ENCODE measurements around the gene RPL37A.

RPL37A gene

DNA sequence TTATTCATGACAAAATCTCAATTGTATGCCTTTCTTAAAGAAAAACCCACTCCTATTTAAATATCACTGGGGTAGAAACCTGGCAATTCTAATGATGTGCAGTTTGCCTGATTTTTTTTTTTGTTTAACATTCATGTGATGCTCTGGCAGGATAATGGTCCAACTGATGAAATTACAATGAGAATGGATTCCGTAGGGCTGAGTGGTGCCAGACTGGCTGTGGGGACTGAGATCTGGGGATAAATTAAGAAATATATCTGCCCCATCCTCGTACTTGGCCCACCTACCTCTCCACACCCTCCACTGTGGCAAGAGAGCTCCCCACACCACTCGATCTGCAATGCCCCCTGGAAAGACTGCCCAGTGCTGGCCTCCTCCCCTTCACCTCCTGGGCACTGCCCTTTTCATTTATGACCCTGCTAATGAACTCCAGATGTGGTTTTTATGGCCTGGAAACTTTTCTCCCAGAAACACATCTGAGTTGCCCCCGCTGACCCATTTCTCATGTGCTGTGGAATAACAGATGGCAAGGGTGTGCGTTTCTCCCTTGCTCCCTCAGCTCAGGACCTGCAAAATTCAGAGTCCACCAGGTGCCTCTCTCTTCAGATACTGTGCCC lies 33.0 kb upstream of the RPL37A start:
- TF ChIP-seq, protein P1, sequence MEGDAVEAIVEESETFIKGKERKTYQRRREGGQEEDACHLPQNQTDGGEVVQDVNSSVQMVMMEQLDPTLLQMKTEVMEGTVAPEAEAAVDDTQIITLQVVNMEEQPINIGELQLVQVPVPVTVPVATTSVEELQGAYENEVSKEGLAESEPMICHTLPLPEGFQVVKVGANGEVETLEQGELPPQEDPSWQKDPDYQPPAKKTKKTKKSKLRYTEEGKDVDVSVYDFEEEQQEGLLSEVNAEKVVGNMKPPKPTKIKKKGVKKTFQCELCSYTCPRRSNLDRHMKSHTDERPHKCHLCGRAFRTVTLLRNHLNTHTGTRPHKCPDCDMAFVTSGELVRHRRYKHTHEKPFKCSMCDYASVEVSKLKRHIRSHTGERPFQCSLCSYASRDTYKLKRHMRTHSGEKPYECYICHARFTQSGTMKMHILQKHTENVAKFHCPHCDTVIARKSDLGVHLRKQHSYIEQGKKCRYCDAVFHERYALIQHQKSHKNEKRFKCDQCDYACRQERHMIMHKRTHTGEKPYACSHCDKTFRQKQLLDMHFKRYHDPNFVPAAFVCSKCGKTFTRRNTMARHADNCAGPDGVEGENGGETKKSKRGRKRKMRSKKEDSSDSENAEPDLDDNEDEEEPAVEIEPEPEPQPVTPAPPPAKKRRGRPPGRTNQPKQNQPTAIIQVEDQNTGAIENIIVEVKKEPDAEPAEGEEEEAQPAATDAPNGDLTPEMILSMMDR (IDR thresholded peaks at IDR 0.05; ENCODE audit: low read depth, low read length) = no peak
- DNase-seq (ENCODE audit: extremely low read depth, low read depth) = no peak

GRCh38 chr2:216467845-216468244 lies 30.8 kb upstream of the RPL37A start:
- TF ChIP-seq, protein P1 (IDR thresholded peaks at IDR 0.05; ENCODE audit: low read depth, low read length) = no peak
- DNase-seq (ENCODE audit: extremely low read depth, low read depth) = no peak

DNA sequence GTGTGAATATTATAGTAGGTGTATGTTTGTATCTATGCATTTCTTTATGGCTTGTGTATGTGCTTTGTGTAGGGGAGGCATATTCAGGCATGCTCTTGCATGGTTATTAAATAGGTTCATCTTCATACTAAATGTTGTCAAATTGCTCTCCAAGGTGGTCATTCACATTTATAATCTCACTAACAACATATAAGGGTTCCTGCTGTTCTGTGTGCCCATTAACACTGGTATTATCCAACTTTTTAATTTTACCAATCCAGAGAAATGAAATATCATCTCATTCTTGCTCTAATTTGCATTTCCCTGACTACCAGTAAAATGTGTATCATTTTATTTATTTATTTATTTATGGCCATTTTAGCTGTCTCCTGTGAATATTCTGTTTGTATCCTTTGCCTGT lies 29.0 kb upstream of the RPL37A start:
- no peak for DNase-seq (ENCODE audit: extremely low read depth, low read depth)
- TF ChIP-seq, protein P1 (IDR thresholded peaks at IDR 0.05; ENCODE audit: low read depth, low read length) = no peak

GRCh38 chr2:216473187-216473586 lies 25.5 kb upstream of the RPL37A start:
- TF ChIP-seq, protein P1 (IDR thresholded peaks at IDR 0.05; ENCODE audit: low read depth, low read length) = no peak
- no peak for DNase-seq (ENCODE audit: extremely low read depth, low read depth)

DNA sequence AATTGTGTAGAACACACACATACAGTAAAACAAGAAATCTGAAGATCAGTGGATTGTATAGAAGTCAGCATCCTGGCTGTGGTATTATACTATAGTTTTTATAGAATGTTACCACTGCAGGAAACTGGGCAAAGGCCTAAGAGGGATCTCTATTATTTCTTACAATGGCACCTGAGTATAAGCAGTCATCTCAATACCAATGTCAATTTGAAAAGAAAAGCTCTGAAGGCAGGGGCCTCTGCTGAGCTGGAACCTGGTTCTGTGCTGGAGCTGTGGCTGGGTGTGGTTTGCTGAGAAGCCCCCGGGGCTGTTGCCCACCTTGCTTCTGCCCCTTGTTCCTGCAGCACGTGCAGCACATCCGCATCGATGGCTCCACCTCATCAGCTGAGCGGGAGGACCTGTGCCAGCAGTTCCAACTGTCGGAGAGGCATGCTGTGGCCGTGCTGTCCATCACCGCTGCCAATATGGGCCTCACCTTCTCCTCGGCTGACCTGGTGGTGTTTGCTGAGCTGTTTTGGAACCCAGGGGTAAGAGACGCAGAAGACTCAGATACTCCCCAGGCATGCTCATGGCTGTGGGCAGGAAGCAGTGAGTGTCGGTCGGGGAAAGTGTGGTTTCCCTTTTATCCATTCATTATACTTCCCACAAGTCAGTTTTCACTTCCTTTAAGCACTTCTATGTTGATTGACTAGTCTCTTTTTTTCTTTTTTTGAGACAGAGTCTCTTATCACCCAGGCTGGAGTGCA lies 23.5 kb upstream of the RPL37A start:
- TF ChIP-seq, protein P1 (IDR thresholded peaks at IDR 0.05; ENCODE audit: low read depth, low read length) = no peak
- DNase-seq (ENCODE audit: extremely low read depth, low read depth) = no peak

DNA sequence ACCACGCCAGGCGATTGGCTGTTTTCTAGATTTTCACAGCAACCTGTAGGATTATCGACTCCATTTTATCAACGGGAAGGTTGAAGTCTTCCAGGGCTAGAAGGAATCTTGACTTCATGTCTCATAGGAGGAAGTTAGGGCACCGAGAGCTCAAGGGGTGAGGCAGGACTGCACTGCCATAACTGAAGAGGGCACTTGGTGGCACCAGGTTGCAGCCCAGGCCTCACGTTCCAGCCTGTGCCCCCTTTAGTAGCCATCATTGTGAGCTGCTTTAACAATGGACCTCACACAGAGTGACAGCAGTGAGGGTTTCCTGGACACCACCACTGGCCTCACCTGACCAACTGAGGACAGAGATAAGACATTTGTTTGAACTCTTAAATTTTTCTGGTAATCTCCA lies 22.9 kb upstream of the RPL37A start:
- TF ChIP-seq, protein P1 (IDR thresholded peaks at IDR 0.05; ENCODE audit: low read depth, low read length) = no peak
- DNase-seq (ENCODE audit: extremely low read depth, low read depth) = no peak

DNA sequence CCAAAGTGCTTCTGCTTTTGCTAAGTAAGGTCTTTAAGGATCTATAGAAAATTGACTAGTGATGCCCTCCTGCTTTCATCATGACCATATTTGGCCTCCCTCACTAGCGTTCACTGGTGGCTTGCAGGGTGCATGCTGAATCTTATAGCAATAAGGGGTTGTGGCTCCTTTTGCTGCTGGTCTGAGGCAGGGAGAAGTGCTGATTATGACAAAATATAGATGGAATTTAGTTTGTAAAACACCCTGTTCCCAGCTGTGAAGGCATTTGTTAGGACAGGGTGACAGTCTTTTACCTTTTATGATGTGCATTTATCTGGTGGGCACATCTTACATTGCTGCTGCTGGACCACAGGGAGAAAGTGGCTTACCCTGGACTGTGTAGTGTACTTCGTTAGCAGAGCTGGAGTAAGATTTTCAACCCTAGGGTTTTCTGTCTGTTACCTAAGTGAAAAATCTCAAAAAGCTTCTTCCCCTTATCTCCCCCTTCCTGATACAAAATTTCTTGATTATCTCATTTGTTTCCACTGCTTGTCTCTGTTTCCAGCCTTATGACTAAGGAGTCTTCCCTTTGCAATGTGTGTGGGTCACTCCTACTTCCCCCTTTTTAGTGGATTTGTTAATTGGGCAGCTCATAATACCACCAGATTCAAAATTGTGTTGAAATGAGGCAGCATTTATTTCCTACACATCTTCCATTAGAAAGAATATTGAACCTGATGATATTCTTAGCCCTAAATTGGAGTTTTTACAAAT lies 21.2 kb upstream of the RPL37A start:
- no peak for DNase-seq (ENCODE audit: extremely low read depth, low read depth)
- TF ChIP-seq, protein P1 (IDR thresholded peaks at IDR 0.05; ENCODE audit: low read depth, low read length) = no peak
